ENCODE data around the gene C4orf33.
A peak's percentile ranks its signal among the peaks of the same experiment; 100 is the strongest.
"Not testable (repeated sequence)": the region's sequence is repeated elsewhere in the genome, so short reads cannot be mapped to it uniquely, and the experiment has no call there.

The C4orf33 gene

GRCh38 chr4:129095811-129096454 is at the start of gene C4orf33:
TSS of gene C4orf33 (plus strand) at chr4:129096152. CDS start at chr4:129102611, 6,459 bp downstream.
- Mint-ChIP-seq H3K27me3 (no peaks in the 10 kb centered on the region), H3K4me1 (ENCODE audit: low read depth) (peaks cover 36% of the 10 kb centered on the region), H3K9me3 (no peaks in the 10 kb centered on the region), H3K36me3 (ENCODE audit: low read depth) (no peaks in the 10 kb centered on the region), H3K4me3 (peak within 1 kb of the TSS; percentile 96), H3K27ac (peak within 1 kb of the TSS; percentile 93)

- Mint-ChIP-seq H3K36me3 (ENCODE audit: low read depth) (peaks cover 75% of the 10 kb centered on the region), H3K9me3 (peaks cover 77% of the 10 kb centered on the region), H3K4me1 (ENCODE audit: low read depth) (no peaks in the 10 kb centered on the region), H3K4me3 (no peak overlapping the region), H3K27me3 (no peaks in the 10 kb centered on the region), H3K27ac (no peak overlapping the region)
Observed at GRCh38 chr4:129059028-129059427, 36.9 kb upstream of the C4orf33 start.

- H3K4me1 Mint-ChIP-seq (ENCODE audit: low read depth), result no peaks in the 10 kb centered on the region
- H3K36me3 Mint-ChIP-seq (ENCODE audit: low read depth), result peaks cover 71% of the 10 kb centered on the region
- H3K27ac Mint-ChIP-seq, result no peak overlapping the region
- H3K9me3 Mint-ChIP-seq, result peaks cover 54% of the 10 kb centered on the region
- no peak overlapping the region for H3K4me3 Mint-ChIP-seq
- H3K27me3 Mint-ChIP-seq, result no peaks in the 10 kb centered on the region
Observed at GRCh38 chr4:129062580-129062979, 33.4 kb upstream of the C4orf33 start.

GRCh38 chr4:129063640-129064039 is 32.3 kb upstream of the C4orf33 start:
- Mint-ChIP-seq H3K36me3 (ENCODE audit: low read depth) (peaks cover 76% of the 10 kb centered on the region), H3K27ac (no peak overlapping the region), H3K27me3 (no peaks in the 10 kb centered on the region), H3K4me1 (ENCODE audit: low read depth) (no peaks in the 10 kb centered on the region), H3K9me3 (peaks cover 59% of the 10 kb centered on the region), H3K4me3 (no peak overlapping the region)

- no peaks in the 10 kb centered on the region for H3K4me1 Mint-ChIP-seq (ENCODE audit: low read depth)
- H3K4me3 Mint-ChIP-seq, result no peak overlapping the region
- no peaks in the 10 kb centered on the region for H3K27me3 Mint-ChIP-seq
- peaks cover 54% of the 10 kb centered on the region for H3K9me3 Mint-ChIP-seq
- peaks cover 81% of the 10 kb centered on the region for H3K36me3 Mint-ChIP-seq (ENCODE audit: low read depth)
- H3K27ac Mint-ChIP-seq, result no peak overlapping the region
Observed at GRCh38 chr4:129064717-129065116, 31.2 kb upstream of the C4orf33 start.

GRCh38 chr4:129069537-129069936 is 26.4 kb upstream of the C4orf33 start:
- H3K4me3 Mint-ChIP-seq; H3K4me1 Mint-ChIP-seq (ENCODE audit: low read depth); H3K27ac Mint-ChIP-seq; H3K27me3 Mint-ChIP-seq: not testable (repeated sequence)
- Mint-ChIP-seq H3K36me3 (ENCODE audit: low read depth) (peaks cover 69% of the 10 kb centered on the region), H3K9me3 (peaks cover 40% of the 10 kb centered on the region)

- H3K4me3 Mint-ChIP-seq, result no peak overlapping the region
Observed at GRCh38 chr4:129077326-129077725, 18.6 kb upstream of the C4orf33 start.

GRCh38 chr4:129080129-129080528 is 15.8 kb upstream of the C4orf33 start:
- Mint-ChIP-seq H3K9me3 (peaks cover 11% of the 10 kb centered on the region), H3K27me3 (no peaks in the 10 kb centered on the region), H3K27ac (no peak overlapping the region), H3K36me3 (ENCODE audit: low read depth) (peaks cover 68% of the 10 kb centered on the region), H3K4me1 (ENCODE audit: low read depth) (peaks cover 24% of the 10 kb centered on the region), H3K4me3 (no peak overlapping the region)

More at GRCh38 chr4:129077326-129077725, 18.6 kb upstream of the C4orf33 start:
- peaks cover 81% of the 10 kb centered on the region for H3K36me3 Mint-ChIP-seq (ENCODE audit: low read depth)
- no peak overlapping the region for H3K27ac Mint-ChIP-seq
- no peaks in the 10 kb centered on the region for H3K27me3 Mint-ChIP-seq
- peaks cover 21% of the 10 kb centered on the region for H3K9me3 Mint-ChIP-seq
- peaks cover 7% of the 10 kb centered on the region for H3K4me1 Mint-ChIP-seq (ENCODE audit: low read depth)

- H3K4me1 Mint-ChIP-seq (ENCODE audit: low read depth), result peaks cover 31% of the 10 kb centered on the region
- H3K36me3 Mint-ChIP-seq (ENCODE audit: low read depth), result peaks cover 56% of the 10 kb centered on the region
- no peak overlapping the region for H3K27ac Mint-ChIP-seq
- no peaks in the 10 kb centered on the region for H3K27me3 Mint-ChIP-seq
- H3K4me3 Mint-ChIP-seq, result no peak overlapping the region
- H3K9me3 Mint-ChIP-seq, result peaks cover 12% of the 10 kb centered on the region
Observed at GRCh38 chr4:129082302-129082701, 13.7 kb upstream of the C4orf33 start.

GRCh38 chr4:129085472-129085871 is 10.5 kb upstream of the C4orf33 start:
- H3K27ac Mint-ChIP-seq, result no peak overlapping the region
- H3K9me3 Mint-ChIP-seq, result peaks cover 7% of the 10 kb centered on the region
- peaks cover 31% of the 10 kb centered on the region for H3K36me3 Mint-ChIP-seq (ENCODE audit: low read depth)
- H3K4me3 Mint-ChIP-seq, result no peak overlapping the region
- peaks cover 43% of the 10 kb centered on the region for H3K4me1 Mint-ChIP-seq (ENCODE audit: low read depth)
- no peaks in the 10 kb centered on the region for H3K27me3 Mint-ChIP-seq

GRCh38 chr4:129087516-129087915 is 8.4 kb upstream of the C4orf33 start:
- Mint-ChIP-seq H3K27me3 (no peaks in the 10 kb centered on the region), H3K4me3 (no peak overlapping the region), H3K36me3 (ENCODE audit: low read depth) (peaks cover 14% of the 10 kb centered on the region), H3K9me3 (peaks cover 4% of the 10 kb centered on the region), H3K4me1 (ENCODE audit: low read depth) (peaks cover 39% of the 10 kb centered on the region), H3K27ac (no peak overlapping the region)

- H3K4me3 Mint-ChIP-seq, result no peak overlapping the region
- peaks cover 52% of the 10 kb centered on the region for H3K4me1 Mint-ChIP-seq (ENCODE audit: low read depth)
- H3K9me3 Mint-ChIP-seq, result no peaks in the 10 kb centered on the region
- H3K36me3 Mint-ChIP-seq (ENCODE audit: low read depth), result no peaks in the 10 kb centered on the region
- H3K27ac Mint-ChIP-seq, result no peak overlapping the region
- H3K27me3 Mint-ChIP-seq, result no peaks in the 10 kb centered on the region
Observed at GRCh38 chr4:129092631-129093190, 3.2 kb upstream of the C4orf33 start.

- Mint-ChIP-seq H3K4me1 (ENCODE audit: low read depth) (peaks cover 50% of the 10 kb centered on the region), H3K4me3 (no peak within 1 kb of the TSS), H3K27ac (no peak within 1 kb of the TSS), H3K27me3 (no peaks in the 10 kb centered on the region), H3K36me3 (ENCODE audit: low read depth) (no peaks in the 10 kb centered on the region), H3K9me3 (no peaks in the 10 kb centered on the region)
Observed at GRCh38 chr4:129093191-129093920, 2.6 kb upstream of the C4orf33 start, which contains the start of gene SCLT1. TSS of gene SCLT1 (minus strand) at chr4:129093539. CDS start at chr4:129093103, 436 bp downstream.

- Mint-ChIP-seq H3K4me3 (no peak overlapping the region), H3K27me3 (no peaks in the 10 kb centered on the region), H3K4me1 (ENCODE audit: low read depth) (peaks cover 40% of the 10 kb centered on the region), H3K36me3 (ENCODE audit: low read depth) (no peaks in the 10 kb centered on the region), H3K27ac (no peak overlapping the region), H3K9me3 (no peaks in the 10 kb centered on the region)
Observed at GRCh38 chr4:129094347-129094746, 1.6 kb upstream of the C4orf33 start.

GRCh38 chr4:129098531-129099001 is 2.6 kb downstream of the C4orf33 start:
- Mint-ChIP-seq H3K36me3 (ENCODE audit: low read depth) (peaks cover 5% of the 10 kb centered on the region), H3K27me3 (no peaks in the 10 kb centered on the region), H3K27ac (no peak overlapping the region), H3K9me3 (no peaks in the 10 kb centered on the region), H3K4me1 (ENCODE audit: low read depth) (peaks cover 34% of the 10 kb centered on the region), H3K4me3 (no peak overlapping the region)
